GM18870 (cell line): ENCODE data around the gene PCDHGA4.
"Not testable (repeated sequence)": the region's sequence is repeated elsewhere in the genome, so short reads cannot be mapped to it uniquely, and the experiment has no call there.

Source experiments
- ATAC-seq: cut with Tn5 transposase; IDR thresholded peaks from one replicate; pipeline ENCODE4 v1.9.1; 2021; ENCODE audit warnings: moderate library complexity; ENCODE audit not compliant: unreplicated experiment

The PCDHGA4 gene

GRCh38 chr5:141354900-141355469 is at the start of gene PCDHGA4:
TSS of gene PCDHGA4 (plus strand) at chr5:141355021. CDS start at chr5:141355108, 87 bp downstream.
- no peak for ATAC-seq

DNA sequence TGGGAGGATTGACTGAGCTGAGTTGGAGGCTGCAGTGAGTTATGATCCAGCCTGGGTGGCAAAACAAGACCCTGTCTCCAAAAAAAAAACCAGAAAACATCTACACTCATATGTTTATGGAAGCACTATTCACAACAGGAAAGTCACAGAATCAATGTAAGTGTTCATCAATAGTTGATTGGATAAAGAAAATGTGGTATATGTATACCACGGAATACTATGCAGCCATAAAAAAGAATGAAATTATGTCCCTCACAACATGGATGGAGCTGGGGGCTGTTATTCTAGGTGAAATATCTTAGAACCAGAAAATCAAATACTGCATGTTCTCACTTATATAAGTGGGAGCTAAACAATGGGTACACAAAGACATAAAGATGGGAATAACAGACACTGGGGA is 48.2 kb upstream of the PCDHGA4 start:
- no peak for ATAC-seq

DNA sequence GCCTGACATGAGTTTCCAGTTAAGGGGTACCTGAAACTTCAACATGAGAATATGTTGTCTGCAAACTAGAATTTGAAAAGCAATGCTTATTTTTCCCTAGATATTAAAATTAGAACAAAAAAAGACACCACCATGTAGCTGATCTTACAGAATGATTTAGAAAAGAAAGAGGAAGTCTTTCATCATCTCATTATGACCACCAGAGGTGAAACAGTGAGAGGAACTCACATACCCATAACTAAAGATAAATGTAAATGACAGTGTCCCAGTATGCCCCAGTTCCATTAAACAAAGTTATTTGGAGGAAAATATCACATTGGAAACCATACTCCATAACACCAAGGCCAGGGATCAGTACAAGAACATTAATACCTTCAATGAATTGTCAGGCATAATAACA is 41.1 kb upstream of the PCDHGA4 start:
- ATAC-seq, result no peak

DNA sequence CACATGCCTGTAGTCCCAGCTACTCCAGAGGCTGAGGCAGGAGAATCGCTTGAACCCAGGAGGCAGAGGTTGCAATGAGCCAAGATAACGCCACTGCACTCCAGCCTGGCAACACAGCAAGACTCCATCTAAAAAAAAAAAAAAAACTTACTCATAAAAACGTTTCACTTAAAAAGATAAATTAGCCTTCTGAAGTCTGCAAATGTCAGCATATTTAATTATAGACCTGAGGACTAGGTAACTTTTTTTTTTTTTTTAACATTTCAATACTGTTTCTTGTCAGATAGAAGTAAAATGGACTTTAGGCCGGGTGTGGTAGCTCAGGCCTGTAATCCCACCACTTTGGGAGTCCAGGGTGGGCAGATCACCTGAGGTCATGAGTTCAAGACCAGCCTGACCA is 37.9 kb upstream of the PCDHGA4 start:
- not testable (repeated sequence) for ATAC-seq

DNA sequence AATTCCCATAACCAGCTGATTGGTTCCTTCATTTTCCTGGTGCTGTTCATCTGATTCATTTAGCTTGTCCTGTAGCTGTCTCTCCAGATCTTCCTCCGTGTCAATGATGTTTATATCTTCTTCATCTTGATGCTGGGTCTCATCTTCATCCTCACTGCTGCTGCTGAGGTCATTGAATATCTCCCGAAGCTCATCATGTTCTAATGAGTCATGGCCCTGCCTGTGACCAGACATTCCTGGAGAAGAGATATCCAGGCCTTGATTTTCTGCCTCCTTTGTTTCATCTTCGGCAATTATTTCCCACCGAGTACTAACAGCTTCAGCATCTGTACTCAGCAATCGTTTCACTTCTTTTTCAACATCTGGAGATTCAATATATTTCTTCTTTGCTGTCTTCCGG is 35.6 kb upstream of the PCDHGA4 start:
- ATAC-seq, result no peak

GRCh38 chr5:141319699-141320098 is 35.1 kb upstream of the PCDHGA4 start:
- ATAC-seq, result no peak

DNA sequence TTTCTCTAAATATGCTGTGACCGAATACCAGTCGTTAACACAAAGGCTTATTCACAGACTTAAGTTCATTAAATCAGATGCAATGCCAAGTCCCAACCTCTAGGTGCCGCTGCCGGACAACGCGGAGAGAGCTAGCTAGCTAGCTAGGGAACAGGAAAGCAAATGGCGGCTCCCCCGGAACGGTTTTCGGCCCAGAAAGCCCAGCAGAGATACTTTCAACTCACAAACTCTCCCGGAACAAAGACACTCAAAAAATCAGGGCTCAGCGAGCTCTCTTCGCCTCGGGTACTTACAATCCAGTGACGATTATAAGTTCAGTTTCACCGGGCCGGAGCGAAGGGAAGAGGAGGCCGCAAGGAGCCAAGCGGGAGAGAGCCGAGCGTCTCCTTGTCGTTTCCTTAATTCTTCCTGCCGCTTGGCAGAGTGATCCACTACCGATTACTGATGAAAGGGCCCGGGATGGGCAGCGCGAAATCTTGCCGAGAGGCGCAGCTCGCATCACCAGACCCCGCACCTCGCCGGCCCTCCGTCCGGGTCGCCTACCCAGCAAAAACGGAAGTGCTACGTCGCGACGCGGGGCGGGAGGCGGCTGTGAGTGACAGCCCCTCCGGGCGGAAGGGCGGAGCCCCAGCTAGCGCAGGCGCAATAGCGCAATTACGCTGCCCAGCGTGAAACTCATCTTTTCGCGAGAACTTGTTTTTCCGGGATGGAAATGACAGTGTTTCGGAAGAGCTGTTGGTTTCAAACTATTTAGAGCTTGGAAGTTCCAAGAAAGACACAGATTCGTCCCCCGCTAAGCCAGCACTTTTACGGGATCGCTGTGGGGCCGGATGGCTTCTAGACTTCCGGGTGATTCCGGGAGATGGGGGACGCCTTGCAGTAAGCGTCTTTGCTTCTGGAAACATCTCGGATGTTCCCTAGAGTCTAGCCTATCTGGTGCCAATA is 34.3 kb upstream of the PCDHGA4 start, which contains the start of gene TAF7:
Gene TAF7, minus strand, starts transcription at position 560 of the 945 bp plus-strand sequence. CDS start 740 bp downstream, outside the sequence.
- peak; percentile 83 for ATAC-seq

DNA sequence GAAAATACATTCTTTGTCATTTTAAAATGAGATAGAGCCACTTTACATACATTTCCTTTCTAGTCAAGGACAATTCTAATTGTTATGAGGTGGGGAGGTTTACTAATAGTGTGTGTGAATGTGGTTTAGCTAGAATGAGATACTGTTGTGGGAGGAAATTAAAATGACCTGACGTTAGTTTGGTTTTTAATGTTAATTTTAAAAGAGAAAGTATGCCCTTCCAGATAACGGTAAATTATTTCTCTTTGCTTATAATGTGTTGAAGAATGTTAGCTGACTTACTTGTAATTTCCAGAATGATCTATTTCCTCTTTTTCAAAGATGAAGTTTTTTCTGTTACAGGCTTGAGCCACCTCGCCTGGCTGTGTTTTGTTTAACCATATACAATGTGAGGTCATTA is 32.6 kb upstream of the PCDHGA4 start:
- ATAC-seq, result no peak

DNA sequence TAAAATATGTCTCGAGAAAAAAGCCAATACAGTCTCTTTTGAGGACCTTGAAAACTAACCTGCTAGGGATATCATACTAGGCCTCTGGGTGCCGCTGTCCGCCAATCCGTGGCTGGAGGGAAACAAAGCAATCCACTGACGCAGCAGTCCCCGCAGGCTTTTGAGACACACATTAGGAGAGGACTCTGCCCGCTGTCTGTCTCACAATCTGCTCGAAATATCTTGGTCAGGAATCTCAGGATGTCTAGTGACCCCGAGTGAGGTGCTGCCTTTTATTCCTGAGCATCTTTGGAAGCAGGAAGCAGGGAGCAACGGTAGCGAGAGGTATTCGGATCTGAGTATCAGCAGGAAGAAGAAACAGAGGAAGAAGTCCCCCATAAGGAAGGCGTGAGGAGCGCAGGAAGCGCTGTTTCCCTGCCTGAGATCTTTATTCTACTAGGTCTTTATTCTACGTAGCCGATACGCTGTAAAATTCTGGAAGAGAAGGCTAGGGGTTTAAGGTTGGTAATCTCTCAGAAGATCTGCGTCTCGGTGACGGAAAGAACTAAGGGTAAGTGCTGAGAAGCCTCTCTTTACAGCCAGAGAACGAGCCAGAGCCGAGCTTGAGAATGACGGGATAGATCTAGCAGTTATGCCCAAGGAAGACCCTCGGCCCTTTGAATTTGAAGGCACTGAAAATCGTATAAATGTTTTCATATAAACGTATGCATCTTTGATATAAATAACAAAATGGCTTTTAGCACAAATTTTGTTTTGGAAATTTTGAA is 28.6 kb upstream of the PCDHGA4 start:
- ATAC-seq, result peak; percentile 88

- ATAC-seq, result no peak
These were observed 26.6 kb upstream of the PCDHGA4 start for GRCh38 chr5:141328231-141328630.

GRCh38 chr5:141330299-141331080 is 24.3 kb upstream of the PCDHGA4 start, which contains the start of gene PCDHGA1:
TSS of gene PCDHGA1 (plus strand) at chr5:141330514.
- no peak for ATAC-seq

DNA sequence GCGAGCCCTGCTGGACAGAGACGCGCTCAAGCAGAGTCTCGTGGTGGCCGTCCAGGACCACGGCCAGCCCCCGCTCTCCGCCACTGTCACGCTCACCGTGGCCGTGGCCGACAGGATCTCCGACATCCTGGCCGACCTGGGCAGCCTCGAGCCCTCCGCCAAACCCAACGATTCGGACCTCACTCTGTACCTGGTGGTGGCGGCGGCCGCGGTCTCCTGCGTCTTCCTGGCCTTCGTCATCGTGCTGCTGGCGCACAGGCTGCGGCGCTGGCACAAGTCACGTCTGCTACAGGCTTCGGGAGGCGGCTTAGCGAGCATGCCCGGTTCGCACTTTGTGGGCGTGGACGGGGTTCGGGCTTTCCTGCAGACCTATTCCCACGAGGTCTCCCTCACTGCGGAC is 22.2 kb upstream of the PCDHGA4 start:
- not testable (repeated sequence) for ATAC-seq

- ATAC-seq, result no peak
These were observed 16.1 kb upstream of the PCDHGA4 start, which contains the start of gene PCDHGA2 for GRCh38 chr5:141338538-141339306. TSS of gene PCDHGA2 (plus strand) at chr5:141338760.

DNA sequence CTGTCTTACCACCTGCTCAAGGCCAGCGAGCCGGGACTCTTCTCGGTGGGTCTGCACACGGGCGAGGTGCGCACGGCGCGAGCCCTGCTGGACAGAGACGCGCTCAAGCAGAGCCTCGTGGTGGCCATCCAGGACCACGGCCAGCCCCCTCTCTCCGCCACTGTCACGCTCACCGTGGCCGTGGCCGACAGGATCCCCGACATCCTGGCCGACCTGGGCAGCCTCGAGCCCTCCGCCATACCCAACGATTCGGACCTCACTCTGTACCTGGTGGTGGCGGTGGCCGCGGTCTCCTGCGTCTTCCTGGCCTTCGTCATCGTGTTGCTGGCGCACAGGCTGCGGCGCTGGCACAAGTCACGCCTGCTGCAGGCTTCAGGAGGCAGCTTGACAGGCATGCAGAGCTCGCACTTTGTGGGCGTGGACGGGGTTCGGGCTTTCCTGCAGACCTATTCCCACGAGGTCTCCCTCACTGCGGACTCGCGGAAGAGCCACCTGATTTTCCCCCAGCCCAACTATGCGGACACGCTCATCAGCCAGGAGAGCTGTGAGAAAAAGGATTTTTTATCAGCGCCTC is 14.0 kb upstream of the PCDHGA4 start:
- not testable (repeated sequence) for ATAC-seq

- no peak for ATAC-seq
These were observed 12.0 kb upstream of the PCDHGA4 start for GRCh38 chr5:141342773-141343172.

DNA sequence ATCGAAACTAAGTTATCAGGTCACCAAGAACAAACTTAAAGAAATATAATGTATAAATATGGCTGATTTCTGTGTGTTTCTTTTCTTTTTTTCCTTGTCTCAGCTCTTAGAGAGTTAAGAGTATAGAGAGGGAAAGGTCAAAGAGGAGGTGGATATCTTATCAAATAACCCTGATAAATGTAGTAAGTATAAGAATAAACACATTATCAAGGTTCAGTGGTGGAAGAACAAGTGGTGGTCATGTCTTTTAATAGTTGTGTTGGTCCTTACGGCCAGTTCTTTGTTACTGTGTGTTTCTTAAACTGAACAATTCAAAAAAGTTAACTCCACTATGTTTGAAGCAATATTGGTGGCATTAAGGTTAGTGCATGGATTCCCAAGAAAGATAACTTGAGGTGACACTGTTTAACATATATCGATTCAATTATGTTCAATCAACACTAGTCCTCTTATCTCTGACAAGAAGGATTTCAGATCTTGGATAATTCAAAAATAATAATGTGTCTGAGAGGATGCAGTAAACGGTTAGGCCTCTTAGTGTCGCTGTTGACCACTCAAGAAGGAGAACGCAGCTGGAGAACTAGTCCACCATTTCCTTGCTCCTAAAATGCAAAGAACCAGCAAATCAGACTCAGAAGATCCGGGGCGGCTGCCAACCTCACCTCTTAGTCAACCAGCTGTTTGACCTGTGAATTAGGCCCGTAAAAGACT is 11.4 kb upstream of the PCDHGA4 start, which contains the start of gene PCDHGA3:
Gene PCDHGA3, plus strand, starts transcription at position 588 of the 711 bp plus-strand sequence. CDS start 205 bp downstream, outside the sequence.
- ATAC-seq, result no peak

DNA sequence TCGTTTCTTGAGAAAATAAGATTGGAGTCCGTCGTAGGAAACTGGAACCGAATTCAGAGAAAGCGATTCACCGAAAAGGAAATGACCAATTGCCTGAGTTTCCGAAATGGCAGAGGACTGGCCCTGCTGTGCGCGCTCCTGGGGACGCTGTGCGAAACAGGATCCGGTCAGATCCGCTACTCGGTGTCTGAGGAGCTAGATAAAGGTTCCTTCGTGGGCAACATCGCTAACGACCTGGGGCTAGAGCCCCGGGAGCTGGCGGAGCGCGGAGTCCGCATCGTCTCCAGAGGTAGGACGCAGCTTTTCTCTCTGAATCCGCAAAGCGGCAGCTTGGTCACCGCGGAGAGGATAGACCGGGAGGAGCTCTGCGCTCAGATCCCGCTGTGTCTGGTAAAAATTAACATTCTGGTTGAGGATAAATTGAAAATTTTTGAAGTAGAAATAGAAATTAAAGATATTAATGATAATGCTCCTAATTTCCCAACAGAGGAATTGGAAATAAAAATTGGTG is 10.8 kb upstream of the PCDHGA4 start:
- ATAC-seq, result no peak

DNA sequence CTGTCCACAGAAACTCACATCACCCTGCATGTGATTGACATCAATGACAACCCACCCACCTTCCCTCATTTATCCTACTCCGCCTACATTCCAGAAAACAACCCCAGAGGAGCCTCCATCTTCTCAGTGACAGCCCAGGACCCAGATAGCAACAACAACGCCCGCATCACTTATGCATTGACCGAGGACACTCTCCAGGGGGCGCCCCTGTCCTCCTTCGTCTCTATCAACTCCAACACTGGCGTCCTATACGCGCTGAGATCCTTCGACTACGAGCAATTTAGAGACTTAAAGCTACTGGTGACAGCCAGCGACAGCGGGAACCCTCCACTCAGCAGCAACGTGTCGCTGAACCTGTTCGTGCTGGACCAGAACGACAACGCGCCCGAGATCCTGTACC is 9.5 kb upstream of the PCDHGA4 start:
- ATAC-seq, result no peak
